ENCODE measurements around the gene AAR2. TPM values are rescaled to one million over a fixed set of nuclear protein-coding genes. Genes with fewer than 3 reads are reported as not detected.

The AAR2 gene
- total RNA-seq, 2 donors from 2014 or later, result 22.1 to 29.1 TPM

DNA sequence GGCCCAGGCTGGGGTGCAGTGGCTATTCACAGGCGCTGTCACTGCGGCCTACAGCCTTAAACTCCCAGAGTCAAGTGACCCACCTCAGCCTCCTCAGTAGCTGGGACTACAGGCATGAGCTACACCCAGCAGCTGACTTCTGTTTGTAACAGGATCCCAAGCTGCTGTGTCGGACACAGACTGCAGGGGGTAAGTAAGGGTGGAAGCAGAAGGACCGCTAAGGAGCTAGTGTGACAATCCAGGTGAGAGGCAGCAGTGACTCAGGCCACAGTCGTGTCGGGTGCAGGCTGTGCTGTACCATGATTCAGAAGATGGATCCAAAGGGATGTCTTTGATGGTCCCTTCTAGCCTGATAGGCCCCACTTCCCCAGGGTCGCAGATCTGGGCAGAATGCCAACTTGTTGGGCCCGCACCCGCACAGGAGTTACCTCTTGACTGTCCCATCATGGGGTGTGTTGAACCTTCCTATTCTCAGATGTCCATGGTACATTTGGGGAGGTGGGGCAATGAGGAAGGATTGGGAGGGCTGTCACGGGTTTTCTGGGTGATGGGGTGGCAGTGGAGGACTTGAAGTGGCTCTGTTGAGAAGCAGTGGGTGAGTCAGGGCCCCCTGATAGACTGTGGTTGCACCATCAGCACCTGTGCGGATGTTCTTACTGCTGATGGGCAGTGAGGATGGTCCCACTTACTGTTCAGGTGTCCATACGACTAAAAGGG, 25.3 kb downstream of the AAR2 start:
- Histone ChIP-seq H3K27me3 (replicated peaks; ENCODE audit: insufficient read depth) (no peaks in the 10 kb centered on the region), H3K4me3 (no peak overlapping the region), H3K4me1 (ENCODE audit: control insufficient read depth in 1 of 2, low read depth in 2 of 2) (no peaks in the 10 kb centered on the region), H3K36me3 (peaks cover 4% of the 10 kb centered on the region), H3K9me3 (no peaks in the 10 kb centered on the region), H3K27ac (no peak overlapping the region)
- DNase-seq (ENCODE audit: low spot score) (no peak), ATAC-seq (ENCODE audit: insufficient number of reproducible peaks, low FRiP score, low read depth) (no peak)
- TF ChIP-seq, protein P1, sequence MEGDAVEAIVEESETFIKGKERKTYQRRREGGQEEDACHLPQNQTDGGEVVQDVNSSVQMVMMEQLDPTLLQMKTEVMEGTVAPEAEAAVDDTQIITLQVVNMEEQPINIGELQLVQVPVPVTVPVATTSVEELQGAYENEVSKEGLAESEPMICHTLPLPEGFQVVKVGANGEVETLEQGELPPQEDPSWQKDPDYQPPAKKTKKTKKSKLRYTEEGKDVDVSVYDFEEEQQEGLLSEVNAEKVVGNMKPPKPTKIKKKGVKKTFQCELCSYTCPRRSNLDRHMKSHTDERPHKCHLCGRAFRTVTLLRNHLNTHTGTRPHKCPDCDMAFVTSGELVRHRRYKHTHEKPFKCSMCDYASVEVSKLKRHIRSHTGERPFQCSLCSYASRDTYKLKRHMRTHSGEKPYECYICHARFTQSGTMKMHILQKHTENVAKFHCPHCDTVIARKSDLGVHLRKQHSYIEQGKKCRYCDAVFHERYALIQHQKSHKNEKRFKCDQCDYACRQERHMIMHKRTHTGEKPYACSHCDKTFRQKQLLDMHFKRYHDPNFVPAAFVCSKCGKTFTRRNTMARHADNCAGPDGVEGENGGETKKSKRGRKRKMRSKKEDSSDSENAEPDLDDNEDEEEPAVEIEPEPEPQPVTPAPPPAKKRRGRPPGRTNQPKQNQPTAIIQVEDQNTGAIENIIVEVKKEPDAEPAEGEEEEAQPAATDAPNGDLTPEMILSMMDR (IDR thresholded peaks at IDR 0.05), result no peak

DNA sequence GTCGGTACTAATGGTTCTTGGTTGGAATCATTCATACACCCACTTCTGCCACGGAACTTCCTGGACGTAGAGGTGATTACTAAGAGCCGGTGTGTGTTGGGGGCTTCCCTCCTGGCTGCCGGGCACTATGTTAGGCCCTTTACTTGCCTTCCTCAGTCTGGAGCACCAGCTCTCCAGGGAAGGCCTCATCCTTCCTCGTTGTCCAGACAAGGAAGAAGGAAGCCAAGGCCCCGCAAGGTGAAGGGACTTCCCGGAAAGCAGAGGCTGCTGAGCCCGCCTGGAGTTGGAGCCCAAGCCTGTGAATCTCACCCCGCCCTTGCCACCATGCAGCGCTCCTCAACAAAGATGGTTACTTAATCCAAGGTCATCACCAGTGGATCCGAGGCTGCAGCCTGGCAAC, 26.2 kb downstream of the AAR2 start:
- Histone ChIP-seq H3K27ac (no peak overlapping the region), H3K4me3 (no peak overlapping the region), H3K4me1 (ENCODE audit: control insufficient read depth in 1 of 2, low read depth in 2 of 2) (no peaks in the 10 kb centered on the region), H3K27me3 (replicated peaks; ENCODE audit: insufficient read depth) (no peaks in the 10 kb centered on the region), H3K36me3 (no peaks in the 10 kb centered on the region), H3K9me3 (no peaks in the 10 kb centered on the region)
- DNase-seq (ENCODE audit: low spot score) (no peak), ATAC-seq (ENCODE audit: insufficient number of reproducible peaks, low FRiP score, low read depth) (no peak)
- TF ChIP-seq, protein P1 (IDR thresholded peaks at IDR 0.05), result no peak

DNA sequence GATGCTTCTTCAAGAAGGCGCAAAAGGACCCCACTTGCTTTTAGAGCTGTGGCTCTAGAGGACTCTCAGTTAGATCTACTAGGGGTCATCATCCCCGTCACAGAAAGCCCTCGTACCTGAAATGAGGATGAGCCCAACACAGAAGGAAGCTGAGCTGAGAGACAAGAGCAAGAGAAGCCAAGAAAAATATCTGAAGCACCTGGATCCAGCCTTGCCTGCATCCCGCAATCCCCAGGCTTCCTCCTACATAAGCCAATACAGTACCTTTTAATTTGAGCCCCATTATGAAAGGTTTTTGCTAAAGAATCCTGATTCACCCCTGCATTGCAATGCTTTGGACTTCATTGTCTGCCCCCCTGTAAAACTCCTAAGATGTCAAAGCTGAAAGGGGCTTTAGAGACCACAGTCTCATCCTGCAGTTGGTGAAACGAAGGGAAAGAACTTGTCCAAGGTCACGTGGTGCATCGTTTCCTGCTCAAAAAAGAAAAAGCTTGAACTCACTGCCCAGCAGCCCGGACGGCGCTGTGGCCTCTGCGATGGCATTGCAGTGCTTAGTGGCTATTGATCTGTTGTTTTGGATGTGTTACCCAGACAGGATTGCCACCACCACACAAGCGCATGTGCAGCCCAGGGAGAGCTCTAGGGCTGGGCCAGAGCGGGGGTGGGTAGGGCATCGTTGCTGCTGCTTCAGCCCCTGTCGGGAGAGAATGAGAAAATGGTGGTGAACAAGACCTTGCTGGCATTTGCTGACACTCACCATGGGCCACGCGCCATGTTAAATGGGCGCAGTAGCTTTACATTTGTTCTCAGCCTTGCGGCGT, 28.4 kb downstream of the AAR2 start:
- DNase-seq (ENCODE audit: low spot score), result no peak
- TF ChIP-seq, protein P1 (IDR thresholded peaks at IDR 0.05), result no peak
- no peaks in the 10 kb centered on the region for H3K4me1 ChIP-seq (ENCODE audit: control insufficient read depth in 1 of 2, low read depth in 2 of 2)
- no peaks in the 10 kb centered on the region for H3K9me3 ChIP-seq
- ATAC-seq (ENCODE audit: insufficient number of reproducible peaks, low FRiP score, low read depth), result no peak
- H3K36me3 ChIP-seq, result no peaks in the 10 kb centered on the region
- no peaks in the 10 kb centered on the region for H3K27me3 ChIP-seq (replicated peaks; ENCODE audit: insufficient read depth)
- H3K4me3 ChIP-seq, result no peak overlapping the region
- H3K27ac ChIP-seq, result no peak overlapping the region

DNA sequence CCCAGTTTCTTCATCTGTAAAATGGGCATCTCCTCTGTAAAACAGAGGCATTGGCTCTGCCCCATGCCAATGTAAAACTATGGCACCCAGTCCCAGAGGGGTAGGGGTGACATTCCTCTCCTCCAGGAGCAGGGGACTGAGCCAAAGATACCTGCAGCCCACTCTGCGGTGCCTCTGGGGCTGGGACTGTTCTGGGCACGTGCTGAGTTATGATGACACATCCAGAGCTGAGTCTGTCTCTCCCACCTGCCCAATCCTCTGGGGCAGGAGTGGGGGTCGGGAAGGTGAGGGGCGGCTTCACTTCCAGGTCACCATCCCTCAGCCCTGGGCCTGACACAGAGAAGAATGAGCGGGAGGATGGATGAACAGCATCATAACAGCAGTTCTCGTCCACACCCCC, 29.9 kb downstream of the AAR2 start:
- DNase-seq (ENCODE audit: low spot score) (no peak), ATAC-seq (ENCODE audit: insufficient number of reproducible peaks, low FRiP score, low read depth) (no peak)
- Histone ChIP-seq H3K27me3 (replicated peaks; ENCODE audit: insufficient read depth) (no peaks in the 10 kb centered on the region), H3K36me3 (no peaks in the 10 kb centered on the region), H3K4me1 (ENCODE audit: control insufficient read depth in 1 of 2, low read depth in 2 of 2) (no peaks in the 10 kb centered on the region), H3K4me3 (no peak overlapping the region), H3K9me3 (no peaks in the 10 kb centered on the region), H3K27ac (no peak overlapping the region)
- TF ChIP-seq, protein P1 (IDR thresholded peaks at IDR 0.05), result no peak

GRCh38 chr20:36267605-36268381, 31.5 kb downstream of the AAR2 start:
- H3K4me3 ChIP-seq, result no peak overlapping the region
- no peaks in the 10 kb centered on the region for H3K9me3 ChIP-seq
- H3K36me3 ChIP-seq, result no peaks in the 10 kb centered on the region
- no peaks in the 10 kb centered on the region for H3K27me3 ChIP-seq (replicated peaks; ENCODE audit: insufficient read depth)
- no peaks in the 10 kb centered on the region for H3K4me1 ChIP-seq (ENCODE audit: control insufficient read depth in 1 of 2, low read depth in 2 of 2)
- no peak for ATAC-seq (ENCODE audit: insufficient number of reproducible peaks, low FRiP score, low read depth)
- no peak overlapping the region for H3K27ac ChIP-seq
- no peak for DNase-seq (ENCODE audit: low spot score)
- TF ChIP-seq, protein P1 (IDR thresholded peaks at IDR 0.05), result no peak
